HepG2 (cell line): Measurements from ENCODE around the gene THY1. TPM values are rescaled to one million over a fixed set of nuclear protein-coding genes. Genes with fewer than 3 reads are reported as not detected.

Source experiments
- ATAC-seq: fragments of 200-7000 bp; cut with Tn5 transposase; 3 replicates; pipeline ENCODE4 v1.9.1; 2020; ENCODE audit warnings: mild to moderate bottlenecking, moderate library complexity
- BruUV-seq: library from RNA; stranded (reverse); fragments of 400-500 nt; replicated peaks from 2 replicates; lab custom pipeline; 2021; lab: Mats Ljungman, UMichigan
- CTCF ChIA-PET: fragments of 300-600 bp; formaldehyde crosslinking; extraction: SDS; loops from one replicate; lab custom pipeline; 2021; ENCODE audit warnings: low total read pairs, inconsistent platforms, low intra/inter-chr PET ratio; lab: Yijun Ruan, JAX
- POLR2A ChIA-PET: fragments of 350-600 bp; sonication (Branson Sonifier 250); formaldehyde crosslinking; loops from one replicate; lab custom pipeline; 2020; ENCODE audit warnings: antibody characterized with exemption, inconsistent platforms; lab: Yijun Ruan, JAX
- DNase-seq: peaks from one replicate; pipeline ENCODE4 v3.0.0-alpha.2; 2015; ENCODE audit warnings: low spot score
- FAIRE-seq: peaks from 3 replicates; lab custom pipeline; 2011; peaks lifted over from hg19 to GRCh38; lab: Jason Lieb, UNC
- H2AFZ ChIP-seq: one replicate; pipeline ENCODE4 v1.6.1; 2011; ENCODE audit warnings: low read length, inconsistent platforms
- H3K27ac ChIP-seq: fragments of 300-600 bp; 3 replicates; pipeline ENCODE4 v1.8.0; 2011; ENCODE audit warnings: mixed run types, mild to moderate bottlenecking, mixed read lengths, low read length, inconsistent platforms; ENCODE audit not compliant: insufficient read depth; ENCODE audit errors: extremely low read length
- H3K27me3 ChIP-seq, 2 experiments: fragments of 200-600 bp in 1 of 2; 2 replicates in 1 of 2; 3 replicates in 1 of 2; pipeline versions ENCODE4 v1.6.0 to v1.8.0; 2011; ENCODE audit warnings: low read length in 2 of 2, mild to moderate bottlenecking in 2 of 2, moderate library complexity in 2 of 2, inconsistent platforms in 1 of 2; ENCODE audit not compliant: insufficient read depth in 2 of 2, control insufficient read depth in 1 of 2
- H3K36me3 ChIP-seq, 2 experiments: fragments of 200-600 bp in 1 of 2; replicated peaks in 1 of 2; 2 replicates in 1 of 2; 3 replicates in 1 of 2; pipeline versions ENCODE4 v1.5.1 to v1.8.0; 2011; ENCODE audit warnings: low read length in 2 of 2, inconsistent platforms in 1 of 2; ENCODE audit not compliant: insufficient read depth in 2 of 2, control insufficient read depth in 1 of 2
- H3K4me1 ChIP-seq: 2 replicates; pipeline ENCODE4 v1.5.1; 2012; ENCODE audit warnings: low read length, inconsistent platforms; ENCODE audit not compliant: insufficient read depth
- H3K4me2 ChIP-seq: 2 replicates; pipeline ENCODE4 v1.6.0; 2011; ENCODE audit warnings: low read depth, low read length, inconsistent platforms
- H3K4me3 ChIP-seq, 3 experiments: fragments of 200-600 bp in 1 of 3; sonication (generic), shearing (Covaris generic) in 1 of 3; replicated peaks in 1 of 3; 2 replicates each; pipeline ENCODE4 v1.5.1; 2011 to 2016; ENCODE audit warnings: low read length in 3 of 3, inconsistent platforms in 2 of 3, low read depth in 2 of 3, mild to moderate bottlenecking in 2 of 3, control low read depth in 1 of 3, mixed read lengths in 1 of 3; ENCODE audit not compliant: insufficient read depth in 1 of 3
- H3K79me2 ChIP-seq: one replicate; pipeline ENCODE4 v1.6.1; 2011; ENCODE audit warnings: low read length, inconsistent platforms; ENCODE audit not compliant: insufficient read depth
- H3K9ac ChIP-seq: 2 replicates; pipeline ENCODE4 v1.6.0; 2011; ENCODE audit warnings: mild to moderate bottlenecking, low read depth, low read length, inconsistent platforms; ENCODE audit not compliant: insufficient read depth
- H3K9me3 ChIP-seq: 2 replicates; pipeline ENCODE4 v1.5.1; 2012; ENCODE audit warnings: mild to moderate bottlenecking, low read length
- H4K20me1 ChIP-seq: 2 replicates; pipeline ENCODE4 v1.6.0; 2011; ENCODE audit warnings: inconsistent platforms, mild to moderate bottlenecking, low read length, moderate library complexity; ENCODE audit not compliant: insufficient read depth
- ZMAT5 ChIP-seq: sonication (generic); formaldehyde crosslinking; IDR thresholded peaks from 2 replicates; pipeline ENCODE4 v1.5.0; 2020; ENCODE audit warnings: mild to moderate bottlenecking, low read depth, missing genetic modification reagents, borderline replicate concordance
- ZNF136 ChIP-seq: sonication (generic); formaldehyde crosslinking; IDR thresholded peaks from 2 replicates; pipeline ENCODE4 v1.8.1; 2022; ENCODE audit warnings: low read depth, mild to moderate bottlenecking, moderate library complexity, missing genetic modification reagents
- WGBS: methylation state at CpG from one replicate; pipeline ENCODE4 v1.1.6; 2017; ENCODE audit warnings: low lambda C conversion rate; 5-methylcytosine and 5-hydroxymethylcytosine counted together
- in situ Hi-C: cut with HindIII; loops from 2 replicates; pipeline ENCODE4 v1.10.0; 2017; ENCODE audit warnings: low pct_unique_long_range_greater_than_20kb; ENCODE audit not compliant: extremely low pct_ligation_motif_present
- intact Hi-C: fragments of 100-400 bp; cut with micrococcal nuclease; formaldehyde crosslinking; loops from one replicate; pipeline ENCODE4 v1.10.0; 2022; ENCODE audit not compliant: unreplicated experiment
- polyA plus RNA-seq, 8 experiments: library from polyadenylated mRNA; depleted of rRNA in 3 of 8; stranded (reverse) in 7 of 8; unstranded in 1 of 8; fragments of >200 nt; fragmentation: Illumina TruSeq in 4 of 8; extraction: Trizol in 4 of 8; gene quantifications; 2 replicates each; pipeline versions ENCODE4 v1.2.1 to v1.2.3, GENCODE V29; 2011 to 2016; ENCODE audit warnings: low read depth in 4 of 8, missing spikeins in 1 of 8, mixed read lengths in 1 of 8; ENCODE audit not compliant: insufficient read depth in 1 of 8
- total RNA-seq, 5 experiments: library from RNA; depleted of rRNA; stranded (reverse); fragments of >200 nt; fragmentation: Illumina TruSeq; extraction: Trizol; gene quantifications; 2 replicates each; pipeline ENCODE4 v1.2.3, GENCODE V29; 2016; ENCODE audit warnings: low read depth in 1 of 5
- TF ChIP-seq, protein P1 (sequence below): sonication (generic); formaldehyde crosslinking; IDR thresholded peaks from 2 replicates; pipeline ENCODE4 v1.8.0; 2022; ENCODE audit warnings: mild to moderate bottlenecking, missing genetic modification reagents, moderate library complexity
- TF ChIP-seq, protein P2 (sequence below): sonication (generic); formaldehyde crosslinking; IDR thresholded peaks from 2 replicates; pipeline ENCODE4 v1.8.0; 2022; ENCODE audit warnings: missing genetic modification reagents, mild to moderate bottlenecking, inconsistent platforms, borderline replicate concordance

THY1 gene
- total and polyA plus RNA-seq, 2 of the 13 experiments (the other 11 are each of a cell fraction or from before 2014, with no cell fraction given): not detected

GRCh38 chr11:119468511-119468910 lies 45.5 kb upstream of the THY1 start:
- in situ Hi-C loops (no loop called here), intact Hi-C loops (no loop called here)
- POLR2A ChIA-PET: no interaction called here
- TF ChIP-seq ZNF136 (CRISPR knock-in tag): no peak
- TF ChIP-seq ZMAT5 (CRISPR knock-in tag): no peak
- TF ChIP-seq, protein P1, sequence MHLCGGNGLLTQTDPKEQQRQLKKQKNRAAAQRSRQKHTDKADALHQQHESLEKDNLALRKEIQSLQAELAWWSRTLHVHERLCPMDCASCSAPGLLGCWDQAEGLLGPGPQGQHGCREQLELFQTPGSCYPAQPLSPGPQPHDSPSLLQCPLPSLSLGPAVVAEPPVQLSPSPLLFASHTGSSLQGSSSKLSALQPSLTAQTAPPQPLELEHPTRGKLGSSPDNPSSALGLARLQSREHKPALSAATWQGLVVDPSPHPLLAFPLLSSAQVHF (CRISPR knock-in tag): no peak
- TF ChIP-seq, protein P2, sequence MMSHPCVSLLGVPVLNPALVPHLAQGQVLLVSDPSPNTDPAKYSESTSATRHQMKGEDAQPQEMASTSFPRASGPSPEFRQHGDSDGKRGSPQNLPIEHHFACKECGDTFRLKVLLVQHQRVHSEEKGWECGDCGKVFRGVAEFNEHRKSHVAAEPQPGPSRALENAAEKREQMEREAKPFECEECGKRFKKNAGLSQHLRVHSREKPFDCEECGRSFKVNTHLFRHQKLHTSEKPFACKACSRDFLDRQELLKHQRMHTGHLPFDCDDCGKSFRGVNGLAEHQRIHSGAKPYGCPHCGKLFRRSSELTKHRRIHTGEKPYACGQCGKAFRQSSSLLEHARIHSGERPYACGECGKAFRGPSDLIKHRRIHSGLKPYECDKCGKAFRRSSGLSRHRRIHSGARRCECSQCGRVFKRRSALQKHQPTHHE (CRISPR knock-in tag): no peak
- H3K4me1 ChIP-seq: peaks cover 22% of the 10 kb centered on the region
- no peak overlapping the region for H3K27ac ChIP-seq
- H4K20me1 ChIP-seq: no peaks in the 10 kb centered on the region
- DNase-seq: no peak
- no peak for FAIRE-seq
- H3K27me3 ChIP-seq: no peaks in the 10 kb centered on the region
- no TSS peak for BruUV-seq
- no peak overlapping the region for H2AFZ ChIP-seq
- ATAC-seq: no peak
- H3K9me3 ChIP-seq: no peaks in the 10 kb centered on the region
- WGBS: 39% methylated on average over 2 of the region's 2 CpGs
- no peak overlapping the region for H3K9ac ChIP-seq
- CTCF ChIA-PET: no interaction called here
- no peaks in the 10 kb centered on the region for H3K36me3 ChIP-seq
- H3K4me2 ChIP-seq: no peak overlapping the region
- no peaks in the 10 kb centered on the region for H3K79me2 ChIP-seq
- H3K4me3 ChIP-seq: no peak overlapping the region
